ENCODE results near the gene TBXAS1. TPM values are rescaled to one million over a fixed set of nuclear protein-coding genes. Genes with fewer than 3 reads are reported as not detected.

Gene TBXAS1
- total and polyA plus RNA-seq, 2 donors (not counting 3 experiments of a cell fraction or from before 2014, with no cell fraction given), result 2.1 to 4.3 TPM

DNA sequence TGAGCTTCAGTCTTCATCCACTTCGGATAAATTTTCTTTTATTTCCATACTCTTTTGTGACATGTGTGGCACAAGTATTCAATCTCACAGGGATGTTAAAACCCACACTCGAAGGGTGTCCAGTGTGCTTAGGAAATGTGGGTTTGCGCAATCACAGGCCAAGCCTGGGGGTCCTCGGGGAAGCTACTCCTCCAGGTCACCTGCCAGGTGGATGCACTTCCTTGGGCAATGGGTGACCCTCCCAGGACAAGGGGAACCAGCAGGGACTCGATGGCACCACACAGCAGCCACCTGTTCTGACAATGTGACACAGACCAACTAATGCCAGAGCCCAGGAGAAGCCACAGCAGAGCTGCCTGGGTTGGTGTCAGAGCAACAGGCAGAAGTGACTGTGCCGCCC lies 194.7 kb downstream of the TBXAS1 start:
- dilution Hi-C loops (cut with MboI; ENCODE audit: extremely low pct_ligation_motif_present, low sequenced_read_pairs) (loop anchor here (25.0 kb wide), 1 partner anchor 411 kb away; no protein-coding TSS in a partner anchor), intact Hi-C loops (cut with micrococcal nuclease) (no loop called here)
- Histone ChIP-seq H3K36me3 (ENCODE audit: control insufficient read depth in 2 of 2, extremely low read depth in 1 of 2, insufficient read depth in 2 of 2, low read length in 2 of 2) (peaks cover 17 to 26% of the 10 kb centered on the region in 2 experiments), H3K9me3 (replicated peaks; ENCODE audit: control insufficient read depth, insufficient read depth, low read length) (no peaks in the 10 kb centered on the region), H3K4me3 (replicated peaks in 1 of 3; ENCODE audit: insufficient read depth in 1 of 3, low read depth in 1 of 3, low read length in 3 of 3) (no peak overlapping the region), H4K20me1 (replicated peaks; ENCODE audit: control insufficient read depth, extremely low read depth, insufficient read depth, low read length) (no peaks in the 10 kb centered on the region), H3K9me1 (replicated peaks; ENCODE audit: control insufficient read depth, extremely low read depth, insufficient read depth, low read length) (no peaks in the 10 kb centered on the region), H3K9ac (replicated peaks; ENCODE audit: extremely low read depth, insufficient read depth, low read length) (no peak overlapping the region), H2AFZ (ENCODE audit: low read depth, low read length) (no peak overlapping the region), H3K27me3 (ENCODE audit: control insufficient read depth in 2 of 2, insufficient read depth in 2 of 2, low read length in 2 of 2) (no peaks in the 10 kb centered on the region), H3K4me1 (ENCODE audit: control insufficient read depth, extremely low read depth, insufficient read depth, low read length) (peaks cover 8% of the 10 kb centered on the region), H3K27ac (ENCODE audit: insufficient read depth, low read depth, low read length) (no peak overlapping the region), H3K79me2 (ENCODE audit: control insufficient read depth, insufficient read depth, low read length) (no peaks in the 10 kb centered on the region), H3K4me2 (ENCODE audit: insufficient read depth, low read length) (no peak overlapping the region)
- POLR2A ChIA-PET, result no interaction called here
- CTCF ChIA-PET, result interaction anchor here (1.0 kb wide), 1 partner anchor 378 kb away, joined by 3 read pairs; no protein-coding TSS in a partner anchor
- TF ChIP-seq, protein P1, sequence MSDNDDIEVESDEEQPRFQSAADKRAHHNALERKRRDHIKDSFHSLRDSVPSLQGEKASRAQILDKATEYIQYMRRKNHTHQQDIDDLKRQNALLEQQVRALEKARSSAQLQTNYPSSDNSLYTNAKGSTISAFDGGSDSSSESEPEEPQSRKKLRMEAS (IDR thresholded peaks at IDR 0.05; ENCODE audit: insufficient read depth, insufficient read length), result no peak
- no peak for TF ChIP-seq POLR2A (IDR thresholded peaks at IDR 0.05; ENCODE audit: low read depth, low read length)
- TF ChIP-seq, protein P2, sequence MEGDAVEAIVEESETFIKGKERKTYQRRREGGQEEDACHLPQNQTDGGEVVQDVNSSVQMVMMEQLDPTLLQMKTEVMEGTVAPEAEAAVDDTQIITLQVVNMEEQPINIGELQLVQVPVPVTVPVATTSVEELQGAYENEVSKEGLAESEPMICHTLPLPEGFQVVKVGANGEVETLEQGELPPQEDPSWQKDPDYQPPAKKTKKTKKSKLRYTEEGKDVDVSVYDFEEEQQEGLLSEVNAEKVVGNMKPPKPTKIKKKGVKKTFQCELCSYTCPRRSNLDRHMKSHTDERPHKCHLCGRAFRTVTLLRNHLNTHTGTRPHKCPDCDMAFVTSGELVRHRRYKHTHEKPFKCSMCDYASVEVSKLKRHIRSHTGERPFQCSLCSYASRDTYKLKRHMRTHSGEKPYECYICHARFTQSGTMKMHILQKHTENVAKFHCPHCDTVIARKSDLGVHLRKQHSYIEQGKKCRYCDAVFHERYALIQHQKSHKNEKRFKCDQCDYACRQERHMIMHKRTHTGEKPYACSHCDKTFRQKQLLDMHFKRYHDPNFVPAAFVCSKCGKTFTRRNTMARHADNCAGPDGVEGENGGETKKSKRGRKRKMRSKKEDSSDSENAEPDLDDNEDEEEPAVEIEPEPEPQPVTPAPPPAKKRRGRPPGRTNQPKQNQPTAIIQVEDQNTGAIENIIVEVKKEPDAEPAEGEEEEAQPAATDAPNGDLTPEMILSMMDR (IDR thresholded peaks at IDR 0.05; ENCODE audit: extremely low read depth in 1 of 2, insufficient read depth in 1 of 2, low read depth in 1 of 2, low read length in 2 of 2), result no peak
- no peak for TF ChIP-seq EZH2 (IDR thresholded peaks at IDR 0.05; ENCODE audit: borderline replicate concordance, low read depth, low read length, severe bottlenecking)
- no peak for TF ChIP-seq FOS (IDR thresholded peaks at IDR 0.05; ENCODE audit: borderline replicate concordance, insufficient read depth, low read length)
- no peak for TF ChIP-seq GATA2 (IDR thresholded peaks at IDR 0.05; ENCODE audit: insufficient read depth, insufficient read length, low read depth, low read length)
- TF ChIP-seq JUN (IDR thresholded peaks at IDR 0.05; ENCODE audit: borderline replicate concordance, insufficient read depth, insufficient read length, low read depth), result no peak
- TF ChIP-seq POLR2AphosphoS5 (IDR thresholded peaks at IDR 0.05; ENCODE audit: insufficient read depth, low read depth, low read length), result no peak
- TF ChIP-seq MYC (IDR thresholded peaks at IDR 0.05; ENCODE audit: low read depth, low read length), result no peak
- FAIRE-seq (no peak), DNase-seq (ENCODE audit: low read depth, low spot score) (no peak)
- TSS peak; percentile 46 for BruUV-seq (replicated peaks)
